Endothelial cell of umbilical vein (primary cell): ENCODE measurements around the gene ANKMY1. TPM values are rescaled to one million over a fixed set of nuclear protein-coding genes. Genes with fewer than 3 reads are reported as not detected.

Experiments used
- BruUV-seq: library from RNA; stranded (reverse); fragments of 400-500 nt; replicated peaks from 2 replicates; lab custom pipeline; 2021; lab: Mats Ljungman, UMichigan
- CTCF ChIA-PET: fragments of 300-600, 350-600 bp; sonication (Branson Sonifier 250); formaldehyde crosslinking; loops from one replicate; lab custom pipeline; 2021; ENCODE audit warnings: antibody characterized with exemption, inconsistent platforms; lab: Charles Lee
- POLR2A ChIA-PET: fragments of 300-600, 350-600 bp; sonication (Branson Sonifier 250); formaldehyde crosslinking; loops from one replicate; lab custom pipeline; 2021; ENCODE audit warnings: antibody characterized with exemption, inconsistent platforms; lab: Charles Lee
- DNase-seq: peaks from one replicate; pipeline ENCODE4 v3.0.0-alpha.2; 2011; ENCODE audit warnings: low read depth, low spot score
- FAIRE-seq: peaks from 2 replicates; lab custom pipeline; 2011; peaks lifted over from hg19 to GRCh38; lab: Jason Lieb, UNC
- H2AFZ ChIP-seq: 2 replicates; pipeline ENCODE4 v1.6.0; 2012; ENCODE audit warnings: low read depth, low read length, control low read depth, inconsistent platforms
- H3K27ac ChIP-seq: 2 replicates; pipeline ENCODE4 v1.5.1; 2011; ENCODE audit warnings: low read depth, mild to moderate bottlenecking, control low read depth, low read length, moderate library complexity; ENCODE audit not compliant: insufficient read depth
- H3K27me3 ChIP-seq, 2 experiments: 2 replicates each; pipeline versions ENCODE4 v1.6.0 to v1.6.1; 2011; ENCODE audit warnings: low read length in 2 of 2, mixed read lengths in 1 of 2; ENCODE audit not compliant: control insufficient read depth in 2 of 2, insufficient read depth in 2 of 2
- H3K36me3 ChIP-seq, 2 experiments: 2 replicates in 1 of 2; 3 replicates in 1 of 2; pipeline ENCODE4 v1.5.1; 2011; ENCODE audit warnings: low read length in 2 of 2, mild to moderate bottlenecking in 1 of 2, moderate library complexity in 1 of 2; ENCODE audit not compliant: control insufficient read depth in 2 of 2, insufficient read depth in 2 of 2; ENCODE audit errors: extremely low read depth in 1 of 2
- H3K4me1 ChIP-seq: 3 replicates; pipeline ENCODE4 v1.5.1; 2011; ENCODE audit warnings: mild to moderate bottlenecking, low read length; ENCODE audit not compliant: control insufficient read depth, insufficient read depth; ENCODE audit errors: extremely low read depth
- H3K4me2 ChIP-seq: 2 replicates; pipeline ENCODE4 v1.6.1; 2011; ENCODE audit warnings: low read length, control low read depth, mixed read lengths; ENCODE audit not compliant: insufficient read depth
- H3K4me3 ChIP-seq, 3 experiments: fragments of 200-600 bp in 1 of 3; sonication (generic), shearing (Covaris generic) in 1 of 3; replicated peaks in 1 of 3; 2 replicates each; pipeline ENCODE4 v1.5.1; 2011 to 2016; ENCODE audit warnings: control low read depth in 3 of 3, low read length in 3 of 3, mild to moderate bottlenecking in 2 of 3, inconsistent platforms in 1 of 3, low read depth in 1 of 3, moderate library complexity in 1 of 3; ENCODE audit not compliant: insufficient read depth in 1 of 3
- H3K79me2 ChIP-seq: 2 replicates; pipeline ENCODE4 v1.6.0; 2012; ENCODE audit warnings: low read length, inconsistent platforms; ENCODE audit not compliant: control insufficient read depth, insufficient read depth
- H3K9ac ChIP-seq: replicated peaks from 2 replicates; pipeline ENCODE3; 2011; ENCODE audit warnings: low read length, control low read depth; ENCODE audit not compliant: insufficient read depth; ENCODE audit errors: extremely low read depth
- H3K9me1 ChIP-seq: replicated peaks from 3 replicates; pipeline ENCODE4 v1.6.0; 2011; ENCODE audit warnings: mild to moderate bottlenecking, low read length; ENCODE audit not compliant: control insufficient read depth, insufficient read depth; ENCODE audit errors: extremely low read depth
- H3K9me3 ChIP-seq: replicated peaks from 2 replicates; pipeline ENCODE4 v1.5.1; 2012; ENCODE audit warnings: low read length, inconsistent platforms; ENCODE audit not compliant: control insufficient read depth, insufficient read depth
- H4K20me1 ChIP-seq: replicated peaks from 2 replicates; pipeline ENCODE3; 2011; ENCODE audit warnings: mild to moderate bottlenecking, low read length; ENCODE audit not compliant: control insufficient read depth, insufficient read depth; ENCODE audit errors: extremely low read depth
- CTCF ChIP-seq, 2 donors: IDR thresholded peaks; 1 replicate in 1 of 2; 2 replicates in 1 of 2; pipeline ENCODE4 v1.5.1; 2011; ENCODE audit warnings: low read length in 2 of 2, mild to moderate bottlenecking in 2 of 2, moderate library complexity in 2 of 2, control low read depth in 1 of 2, inconsistent platforms in 1 of 2, low read depth in 1 of 2; ENCODE audit not compliant: insufficient read depth in 1 of 2; ENCODE audit errors: extremely low read depth in 1 of 2
- EZH2 ChIP-seq: IDR thresholded peaks from 2 replicates; pipeline ENCODE4 v1.6.1; 2012; ENCODE audit warnings: borderline replicate concordance, low read depth, mild to moderate bottlenecking, moderate library complexity, low read length, inconsistent platforms; ENCODE audit not compliant: severe bottlenecking
- FOS ChIP-seq: IDR thresholded peaks from 2 replicates; pipeline ENCODE4 v1.6.1; 2011; ENCODE audit warnings: mild to moderate bottlenecking, low read length, moderate library complexity, borderline replicate concordance; ENCODE audit not compliant: insufficient read depth
- GATA2 ChIP-seq: IDR thresholded peaks from 2 replicates; pipeline ENCODE4 v1.7.0; 2011; ENCODE audit warnings: low read depth, mild to moderate bottlenecking, moderate library complexity, mixed read lengths, low read length; ENCODE audit not compliant: insufficient read length, insufficient read depth
- JUN ChIP-seq: IDR thresholded peaks from 2 replicates; pipeline ENCODE4 v1.6.1; 2011; ENCODE audit warnings: borderline replicate concordance, low read depth; ENCODE audit not compliant: insufficient read length, insufficient read depth
- MYC ChIP-seq: IDR thresholded peaks from one replicate; pipeline ENCODE4 v1.6.1; 2011; ENCODE audit warnings: mild to moderate bottlenecking, low read depth, low read length
- POLR2A ChIP-seq: IDR thresholded peaks from 2 replicates; pipeline ENCODE4 v1.6.1; 2012; ENCODE audit warnings: low read depth, mild to moderate bottlenecking, control low read depth, low read length
- POLR2AphosphoS5 ChIP-seq: IDR thresholded peaks from 2 replicates; pipeline ENCODE4 v1.6.1; 2012; ENCODE audit warnings: low read depth, mild to moderate bottlenecking, control low read depth, low read length, moderate library complexity; ENCODE audit not compliant: insufficient read depth
- dilution Hi-C: fragments of 300-500 bp; cut with MboI; formaldehyde crosslinking; loops from one replicate; pipeline ENCODE4 v1.15.0; 2019; ENCODE audit warnings: low sequenced_read_pairs; ENCODE audit not compliant: extremely low pct_ligation_motif_present
- intact Hi-C: fragments of 100-400 bp; cut with micrococcal nuclease; formaldehyde crosslinking; loops from one replicate; pipeline ENCODE4 v1.10.0; 2022
- polyA plus RNA-seq, 4 experiments: library from polyadenylated mRNA; depleted of rRNA in 3 of 4; stranded (reverse) in 3 of 4; unstranded in 1 of 4; fragments of >200 nt; gene quantifications; 2 replicates each; pipeline versions ENCODE4 v1.2.1 to v1.2.3, GENCODE V29; 2011 to 2012; ENCODE audit warnings: missing spikeins in 1 of 4
- total RNA-seq: library from RNA; stranded (reverse); gene quantifications from 2 replicates; pipeline ENCODE4 v1.2.3, GENCODE V29; 2021
- TF ChIP-seq, protein P1 (sequence below): IDR thresholded peaks from 2 replicates; pipeline ENCODE4 v1.6.1; 2011; ENCODE audit not compliant: insufficient read depth, insufficient read length

The ANKMY1 gene
- total and polyA plus RNA-seq, 2 donors (not counting 3 experiments of a cell fraction or from before 2014, with no cell fraction given) = 9.0 to 16.0 TPM

DNA sequence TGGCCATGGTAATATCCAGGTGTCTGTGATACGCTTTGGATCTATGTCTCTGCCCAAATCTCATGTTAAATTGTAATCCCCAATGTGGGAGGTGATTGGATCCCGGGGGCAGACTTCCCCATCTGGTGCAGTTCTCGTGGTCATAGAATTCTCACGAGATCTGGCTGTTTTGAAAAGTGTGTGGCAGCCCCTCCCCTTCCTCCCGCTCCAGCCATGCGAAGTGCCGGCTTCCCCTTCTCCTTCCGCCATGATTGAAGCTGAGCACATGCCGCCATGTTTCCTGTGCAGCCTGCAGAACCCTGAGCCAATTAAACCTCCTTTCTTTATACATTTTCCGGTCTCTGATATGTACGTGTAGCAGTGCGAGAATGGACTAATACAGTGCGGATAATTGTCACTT is 79.9 kb downstream of the ANKMY1 start:
- Histone ChIP-seq H3K27me3 (no peaks in the 10 kb centered on the region), H3K9ac (no peak overlapping the region), H3K4me3 (no peak overlapping the region), H3K4me2 (no peak overlapping the region), H3K79me2 (no peaks in the 10 kb centered on the region), H3K9me3 (no peaks in the 10 kb centered on the region), H3K36me3 (no peaks in the 10 kb centered on the region), H4K20me1 (no peaks in the 10 kb centered on the region), H2AFZ (no peak overlapping the region), H3K9me1 (no peaks in the 10 kb centered on the region), H3K27ac (no peak overlapping the region), H3K4me1 (no peaks in the 10 kb centered on the region)
- no TSS peak for BruUV-seq
- no peak for FAIRE-seq
- dilution Hi-C loops = no loop called here
- TF ChIP-seq GATA2 (no peak), CTCF (IDR thresholded peaks at IDR 0.05; ENCODE audit: extremely low read depth in 1 of 2, insufficient read depth in 1 of 2, low read depth in 1 of 2, low read length in 2 of 2) (no peak), FOS (no peak), EZH2 (no peak), MYC (no peak), POLR2AphosphoS5 (no peak), JUN (no peak), POLR2A (no peak)
- TF ChIP-seq, protein P1, sequence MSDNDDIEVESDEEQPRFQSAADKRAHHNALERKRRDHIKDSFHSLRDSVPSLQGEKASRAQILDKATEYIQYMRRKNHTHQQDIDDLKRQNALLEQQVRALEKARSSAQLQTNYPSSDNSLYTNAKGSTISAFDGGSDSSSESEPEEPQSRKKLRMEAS = no peak
- intact Hi-C loops = no loop called here
- ChIA-PET CTCF (no interaction called here), POLR2A (no interaction called here)
- no peak for DNase-seq
